Prostate gland (tissue), 2 donors: ENCODE measurements around the gene RPUSD3. TPM values are rescaled to one million over a fixed set of nuclear protein-coding genes. Genes with fewer than 3 reads are reported as not detected.

ENCODE experiments used
- DNase-seq: peaks from one replicate; pipeline ENCODE4 v3.0.0-alpha.2; 2019; ENCODE audit warnings: low spot score
- H3K27ac ChIP-seq, 2 donors: fragments of 200-600 bp; sonication (generic); 2 replicates each; pipeline ENCODE4 v1.5.1; 2017 to 2019
- H3K27me3 ChIP-seq: fragments of 200-600 bp; sonication (generic); replicated peaks from 2 replicates; pipeline ENCODE4 v1.5.1; 2019; ENCODE audit not compliant: insufficient read depth
- H3K36me3 ChIP-seq, 2 donors: fragments of 200-600 bp; sonication (generic); 1 replicate in 1 of 2; 2 replicates in 1 of 2; pipeline versions ENCODE4 v1.5.1 to v1.8.1; 2017 to 2019
- H3K4me1 ChIP-seq: fragments of 200-600 bp; sonication (generic); replicated peaks from 2 replicates; pipeline ENCODE4 v1.5.1; 2019
- H3K4me3 ChIP-seq, 2 donors: fragments of 200-600 bp; sonication (generic); 2 replicates each; pipeline ENCODE4 v1.5.1; 2017 to 2019
- H3K9me3 ChIP-seq: fragments of 200-600 bp; sonication (generic); 2 replicates; pipeline ENCODE4 v1.5.1; 2017
- CTCF ChIP-seq, 4 experiments: fragments of 200-600 bp in 2 of 4; fragments of 450-650 bp in 2 of 4; sonication (generic) in 2 of 4; IDR thresholded peaks; 1 replicate in 3 of 4; 2 replicates in 1 of 4; pipeline ENCODE4 v1.5.1; 2016 to 2019; ENCODE audit warnings: antibody characterized with exemption in 4 of 4, mild to moderate bottlenecking in 2 of 4, moderate library complexity in 2 of 4
- POLR2A ChIP-seq: fragments of 450-650 bp; IDR thresholded peaks from one replicate; pipeline ENCODE4 v1.6.1; 2016; ENCODE audit warnings: antibody characterized with exemption, mild to moderate bottlenecking
- POLR2AphosphoS5 ChIP-seq: sonication (generic); formaldehyde crosslinking; IDR thresholded peaks from one replicate; pipeline ENCODE4 v1.6.1; 2017; ENCODE audit warnings: antibody characterized with exemption
- WGBS: methylation state at CpG from one replicate; pipeline ENCODE4 v1.1.5; 2018; 5-methylcytosine and 5-hydroxymethylcytosine counted together
- intact Hi-C: fragments of 100-400 bp; cut with DNase I; formaldehyde crosslinking; loops from one replicate; pipeline ENCODE4 v1.14.2; 2022
- total RNA-seq, 2 donors: library from RNA; depleted of rRNA; stranded (reverse); fragments of >200 nt; gene quantifications; one replicate each; pipeline ENCODE4 v1.1.0, GENCODE V29; 2016

Gene RPUSD3
- total RNA-seq, 2 donors from 2014 or later: 40.9 to 44.6 TPM

GRCh38 chr3:9804996-9805395 is 38.8 kb downstream of the RPUSD3 start:
- intact Hi-C loops: no loop called here
- TF ChIP-seq CTCF (IDR thresholded peaks at IDR 0.05) (no peak), POLR2AphosphoS5 (no peak), POLR2A (no peak)
- Histone ChIP-seq H3K27me3 (no peaks in the 10 kb centered on the region), H3K9me3 (no peaks in the 10 kb centered on the region), H3K4me1 (no peaks in the 10 kb centered on the region), H3K4me3 (no peak overlapping the region), H3K36me3 (peaks cover 0 to 15% of the 10 kb centered on the region in 2 donors), H3K27ac (no peak overlapping the region)
- 91% methylated on average over 5 of the region's 5 CpGs for WGBS
- no peak for DNase-seq

- intact Hi-C loops: no loop called here
- Histone ChIP-seq H3K36me3 (peaks cover 0 to 23% of the 10 kb centered on the region in 2 donors), H3K4me3 (no peak overlapping the region), H3K9me3 (no peaks in the 10 kb centered on the region), H3K27me3 (no peaks in the 10 kb centered on the region), H3K4me1 (no peaks in the 10 kb centered on the region), H3K27ac (no peak overlapping the region)
- WGBS: 70% methylated on average over 1 of the region's 1 CpG
- DNase-seq: no peak
- TF ChIP-seq POLR2A (no peak), CTCF (IDR thresholded peaks at IDR 0.05) (no peak), POLR2AphosphoS5 (no peak)
Measured at GRCh38 chr3:9803494-9803893, 40.3 kb downstream of the RPUSD3 start.

- no peaks in the 10 kb centered on the region for H3K9me3 ChIP-seq
- H3K36me3 ChIP-seq: peaks cover 0 to 23% of the 10 kb centered on the region in 2 donors
- WGBS: 92% methylated on average over 5 of the region's 5 CpGs
- H3K4me3 ChIP-seq: no peak overlapping the region
- H3K27ac ChIP-seq: no peak overlapping the region
- no peak for TF ChIP-seq POLR2AphosphoS5
- TF ChIP-seq CTCF (IDR thresholded peaks at IDR 0.05): no peak
- TF ChIP-seq POLR2A: no peak
- H3K4me1 ChIP-seq: no peaks in the 10 kb centered on the region
- no peak for DNase-seq
- intact Hi-C loops: no loop called here
- H3K27me3 ChIP-seq: no peaks in the 10 kb centered on the region
Measured at GRCh38 chr3:9800529-9800928, 43.3 kb downstream of the RPUSD3 start.

- peaks cover 0 to 23% of the 10 kb centered on the region in 2 donors for H3K36me3 ChIP-seq
Measured at GRCh38 chr3:9797196-9797945, 46.4 kb downstream of the RPUSD3 start.

More at GRCh38 chr3:9797196-9797945, 46.4 kb downstream of the RPUSD3 start:
- Histone ChIP-seq H3K27ac (no peak overlapping the region), H3K9me3 (no peaks in the 10 kb centered on the region), H3K27me3 (no peaks in the 10 kb centered on the region), H3K4me1 (no peaks in the 10 kb centered on the region), H3K4me3 (no peak overlapping the region)
- intact Hi-C loops: no loop called here
- DNase-seq: no peak
- 94% methylated on average over 12 of the region's 12 CpGs for WGBS
- no peak for TF ChIP-seq POLR2A
- no peak for TF ChIP-seq POLR2AphosphoS5
- no peak for TF ChIP-seq CTCF (IDR thresholded peaks at IDR 0.05)
